ENCODE measurements around the gene CYP2E1. TPM values are rescaled to one million over a fixed set of nuclear protein-coding genes. Genes with fewer than 3 reads are reported as not detected.
"Not testable (repeated sequence)": the region's sequence is repeated elsewhere in the genome, so short reads cannot be mapped to it uniquely, and the experiment has no call there.

CYP2E1 gene
- total RNA-seq, 1 donor: 1.3 TPM

- H3K4me3 ChIP-seq (ENCODE audit: low read depth, low read length): no peak overlapping the region
- DNase-seq (ENCODE audit: low read depth): no peak
- TF ChIP-seq CTCF (IDR thresholded peaks at IDR 0.05; ENCODE audit: insufficient read depth, low read depth, low read length): no peak
Observed at GRCh38 chr10:133515471-133515870, 11.7 kb upstream of the CYP2E1 start.

GRCh38 chr10:133516057-133516456 lies 11.1 kb upstream of the CYP2E1 start:
- no peak for DNase-seq (ENCODE audit: low read depth)
- TF ChIP-seq CTCF (IDR thresholded peaks at IDR 0.05; ENCODE audit: insufficient read depth, low read depth, low read length): no peak
- H3K4me3 ChIP-seq (ENCODE audit: low read depth, low read length): no peak overlapping the region

- not testable (repeated sequence) for H3K4me3 ChIP-seq (ENCODE audit: low read depth, low read length)
Observed at GRCh38 chr10:133518517-133518916, 8.6 kb upstream of the CYP2E1 start.

GRCh38 chr10:133520193-133520738 lies 6.9 kb upstream of the CYP2E1 start:
- H3K4me3 ChIP-seq (ENCODE audit: low read depth, low read length): peak overlapping the region; percentile 57
- peak; percentile 84 for TF ChIP-seq CTCF (IDR thresholded peaks at IDR 0.05; ENCODE audit: insufficient read depth, low read depth, low read length)
- DNase-seq (ENCODE audit: low read depth): peak; percentile 63

More at GRCh38 chr10:133518517-133518916, 8.6 kb upstream of the CYP2E1 start:
- DNase-seq (ENCODE audit: low read depth): not testable (repeated sequence)

- no peak for TF ChIP-seq CTCF (IDR thresholded peaks at IDR 0.05; ENCODE audit: insufficient read depth, low read depth, low read length)
- DNase-seq (ENCODE audit: low read depth): no peak
- H3K4me3 ChIP-seq (ENCODE audit: low read depth, low read length): no peak overlapping the region
Observed at GRCh38 chr10:133523631-133524203, 3.4 kb upstream of the CYP2E1 start.

GRCh38 chr10:133525444-133525843 lies 1.7 kb upstream of the CYP2E1 start:
- TF ChIP-seq CTCF (IDR thresholded peaks at IDR 0.05; ENCODE audit: insufficient read depth, low read depth, low read length): no peak
- no peak for DNase-seq (ENCODE audit: low read depth)
- no peak overlapping the region for H3K4me3 ChIP-seq (ENCODE audit: low read depth, low read length)

- H3K4me3 ChIP-seq (ENCODE audit: low read depth, low read length): peak overlapping the region; percentile 15
- DNase-seq (ENCODE audit: low read depth): no peak
- TF ChIP-seq CTCF (IDR thresholded peaks at IDR 0.05; ENCODE audit: insufficient read depth, low read depth, low read length): no peak
Observed at GRCh38 chr10:133527771-133528271, 658 bp downstream of the CYP2E1 start.
